ENCODE data around the gene DDX60.

The DDX60 gene

GRCh38 chr4:168200685-168201084 lies 117.9 kb downstream of the DDX60 start:
- DNase-seq (ENCODE audit: low spot score): no peak

GRCh38 chr4:168199260-168199957 lies 119.1 kb downstream of the DDX60 start:
- no peak for DNase-seq (ENCODE audit: low spot score)

- no peak for DNase-seq (ENCODE audit: low spot score)
Measured at GRCh38 chr4:168197926-168198325, 120.6 kb downstream of the DDX60 start.

- no peak for DNase-seq (ENCODE audit: low spot score)
Measured at GRCh38 chr4:168188754-168189153, 129.8 kb downstream of the DDX60 start.

GRCh38 chr4:168183717-168184571 lies 134.6 kb downstream of the DDX60 start:
- peak; percentile 17 for DNase-seq (ENCODE audit: low spot score)

- DNase-seq (ENCODE audit: low spot score): no peak
Measured at GRCh38 chr4:168177546-168178149, 140.9 kb downstream of the DDX60 start.

GRCh38 chr4:168174308-168174707 lies 144.2 kb downstream of the DDX60 start:
- no peak for DNase-seq (ENCODE audit: low spot score)

- no peak for DNase-seq (ENCODE audit: low spot score)
Measured at GRCh38 chr4:168167714-168168284, 150.8 kb downstream of the DDX60 start.

All from globus pallidus (tissue), 1 donor.